GM12892 (cell line): ENCODE data around the gene IL32.

Experiments
- POLR2A ChIP-seq: IDR thresholded peaks from 2 replicates; pipeline ENCODE4 v1.6.1; 2011; ENCODE audit warnings: low read depth, low read length, control low read depth
- TAF1 ChIP-seq: IDR thresholded peaks from 2 replicates; pipeline ENCODE4 v1.6.1; 2011; ENCODE audit warnings: low read depth, mild to moderate bottlenecking, control low read depth, low read length, borderline replicate concordance

- no peak for TF ChIP-seq POLR2A
- no peak for TF ChIP-seq TAF1
Measured at GRCh38 chr16:3091551-3091950, 26.1 kb downstream of the IL32 start.
